ENCODE measurements around the gene SEC14L2. TPM values are rescaled to one million over a fixed set of nuclear protein-coding genes. Genes with fewer than 3 reads are reported as not detected.

Gene SEC14L2
- total and polyA plus RNA-seq, 7 donors, result 2.4 to 12.1 (median 5.5) TPM

GRCh38 chr22:30422481-30423300, 25.9 kb downstream of the SEC14L2 start:
- TF ChIP-seq EP300 (IDR thresholded peaks at IDR 0.05), result no peak
- TF ChIP-seq POLR2AphosphoS5 (IDR thresholded peaks at IDR 0.05), result peak in 3 of 4 donors; percentile 51 to 68 (median 62)
- no peak for TF ChIP-seq POLR2A (IDR thresholded peaks at IDR 0.05)
- TF ChIP-seq CTCF (IDR thresholded peaks at IDR 0.05), result no peak
- Histone ChIP-seq H3K4me1 (peaks cover 0 to 58% (median 49%) of the 10 kb centered on the region in 4 donors), H3K9me3 (no peaks in the 10 kb centered on the region), H3K36me3 (peaks cover 7 to 37% (median 14%) of the 10 kb centered on the region in 4 donors), H3K4me3 (peak overlapping the region; percentile 55 to 72 (median 63)), H3K27me3 (no peaks in the 10 kb centered on the region), H3K27ac (peak overlapping the region; percentile 91 to 97 (median 94))
- WGBS, 2 donors, result 28 to 41% methylated on average over 18 of the region's 18 CpGs
- intact Hi-C loops (cut with DNase I), result loop anchor here (5.0 to 10.0 kb wide), 3 partner anchors 35 to 1155 kb away; partner anchors contain the start of genes EWSR1, RHBDD3, RNF215 and TCN2
- peak; percentile 90 for DNase-seq

- peak overlapping the region; percentile 55 to 72 (median 63) for H3K4me3 ChIP-seq
- H3K36me3 ChIP-seq, result peaks cover 0 to 29% (median 7%) of the 10 kb centered on the region in 4 donors
- 0 to 1% methylated on average over 45 of the region's 45 CpGs for WGBS, 2 donors
- H3K9me3 ChIP-seq, result no peaks in the 10 kb centered on the region
- DNase-seq, result peak; percentile 83
- no peaks in the 10 kb centered on the region for H3K27me3 ChIP-seq
- H3K4me1 ChIP-seq, result peaks cover 0 to 58% (median 49%) of the 10 kb centered on the region in 4 donors
- TF ChIP-seq POLR2AphosphoS5 (IDR thresholded peaks at IDR 0.05), result peak in 3 of 4 donors; percentile 89 to 98 (median 98)
- TF ChIP-seq CTCF (IDR thresholded peaks at IDR 0.05), result no peak
- TF ChIP-seq POLR2A (IDR thresholded peaks at IDR 0.05), result peak; percentile 93
- peak overlapping the region; percentile 91 to 97 (median 94) for H3K27ac ChIP-seq
- intact Hi-C loops (cut with DNase I), result loop anchor here (5.0 to 10.0 kb wide), 3 partner anchors 36 to 1156 kb away; partner anchors contain the start of genes EWSR1, RHBDD3, RNF215 and TCN2
Observed at GRCh38 chr22:30423301-30423958, 26.6 kb downstream of the SEC14L2 start.

- H3K9me3 ChIP-seq, result no peaks in the 10 kb centered on the region
- intact Hi-C loops (cut with DNase I), result loop anchor here (2.0 to 10.0 kb wide), 4 partner anchors 27 to 1157 kb away; partner anchors contain the start of genes EWSR1, RHBDD3, RNF215 and SEC14L2
- TF ChIP-seq POLR2A (IDR thresholded peaks at IDR 0.05) (no peak), EP300 (IDR thresholded peaks at IDR 0.05) (no peak), CTCF (IDR thresholded peaks at IDR 0.05) (no peak), POLR2AphosphoS5 (IDR thresholded peaks at IDR 0.05) (peak; percentile 70 to 93 (median 80))
- peaks cover 0 to 58% (median 49%) of the 10 kb centered on the region in 4 donors for H3K4me1 ChIP-seq
- no peaks in the 10 kb centered on the region for H3K27me3 ChIP-seq
- peak overlapping the region; percentile 91 to 97 (median 94) for H3K27ac ChIP-seq
- H3K36me3 ChIP-seq, result peaks cover 0 to 23% (median 3%) of the 10 kb centered on the region in 4 donors
- 1 to 2% methylated on average over 31 of the region's 31 CpGs for WGBS, 2 donors
- DNase-seq, result peak; percentile 100
- peak overlapping the region; percentile 55 to 72 (median 63) for H3K4me3 ChIP-seq
Observed at GRCh38 chr22:30423959-30424533, 27.2 kb downstream of the SEC14L2 start.

GRCh38 chr22:30424534-30425326, 27.9 kb downstream of the SEC14L2 start:
- TF ChIP-seq EP300 (IDR thresholded peaks at IDR 0.05) (no peak), POLR2A (IDR thresholded peaks at IDR 0.05) (no peak), CTCF (IDR thresholded peaks at IDR 0.05) (no peak), POLR2AphosphoS5 (IDR thresholded peaks at IDR 0.05) (no peak)
- peaks cover 0 to 58% (median 49%) of the 10 kb centered on the region in 4 donors for H3K4me1 ChIP-seq
- WGBS, 2 donors, result 28 to 48% methylated on average over 20 of the region's 20 CpGs
- peaks cover 0 to 16% (median 3%) of the 10 kb centered on the region in 4 donors for H3K36me3 ChIP-seq
- DNase-seq, result no peak
- H3K27ac ChIP-seq, result peak overlapping the region; percentile 91 to 97 (median 94)
- peak overlapping the region; percentile 55 to 72 (median 63) for H3K4me3 ChIP-seq
- intact Hi-C loops (cut with DNase I), result loop anchor here (2.0 to 10.0 kb wide), 5 partner anchors 28 to 1157 kb away; partner anchors contain the start of genes EWSR1, RHBDD3, RNF215 and SEC14L2
- no peaks in the 10 kb centered on the region for H3K9me3 ChIP-seq
- H3K27me3 ChIP-seq, result no peaks in the 10 kb centered on the region

Measured in sigmoid colon (tissue), 7 donors.